ENCODE results near the gene BFSP1.

Gene BFSP1

GRCh38 chr20:17481661-17482060 lies 49.5 kb downstream of the BFSP1 start:
- Histone ChIP-seq H3K27ac (no peak overlapping the region), H3K36me3 (ENCODE audit: control insufficient read depth, insufficient read depth, low read length) (no peaks in the 10 kb centered on the region), H3K4me3 (ENCODE audit: low read depth, low read length) (no peak overlapping the region), H3K4me2 (ENCODE audit: low read length) (no peak overlapping the region), H3K4me1 (no peaks in the 10 kb centered on the region), H3K27me3 (ENCODE audit: control insufficient read depth, insufficient read depth, low read length) (no peaks in the 10 kb centered on the region), H3K79me2 (no peaks in the 10 kb centered on the region), H3K9me3 (ENCODE audit: control insufficient read depth, low read length) (no peaks in the 10 kb centered on the region), H3K9ac (no peak overlapping the region), H2AFZ (no peak overlapping the region)
- no peak for TF ChIP-seq CTCF (IDR thresholded peaks at IDR 0.05)

- Histone ChIP-seq H3K36me3 (ENCODE audit: control insufficient read depth, insufficient read depth, low read length) (no peaks in the 10 kb centered on the region), H3K4me2 (ENCODE audit: low read length) (no peak overlapping the region), H3K4me1 (no peaks in the 10 kb centered on the region), H3K79me2 (no peaks in the 10 kb centered on the region), H3K9me3 (ENCODE audit: control insufficient read depth, low read length) (no peaks in the 10 kb centered on the region), H2AFZ (no peak overlapping the region), H3K27ac (no peak overlapping the region), H3K27me3 (ENCODE audit: control insufficient read depth, insufficient read depth, low read length) (no peaks in the 10 kb centered on the region), H3K4me3 (ENCODE audit: low read depth, low read length) (no peak overlapping the region), H3K9ac (no peak overlapping the region)
- no peak for TF ChIP-seq CTCF (IDR thresholded peaks at IDR 0.05)
Measured at GRCh38 chr20:17480696-17481095, 50.5 kb downstream of the BFSP1 start.

GRCh38 chr20:17479063-17479657 lies 52.0 kb downstream of the BFSP1 start:
- H3K9me3 ChIP-seq (ENCODE audit: control insufficient read depth, low read length): no peaks in the 10 kb centered on the region
- no peaks in the 10 kb centered on the region for H3K27me3 ChIP-seq (ENCODE audit: control insufficient read depth, insufficient read depth, low read length)
- no peak overlapping the region for H3K4me3 ChIP-seq (ENCODE audit: low read depth, low read length)
- no peak overlapping the region for H3K27ac ChIP-seq
- H3K79me2 ChIP-seq: no peaks in the 10 kb centered on the region
- H3K36me3 ChIP-seq (ENCODE audit: control insufficient read depth, insufficient read depth, low read length): no peaks in the 10 kb centered on the region
- no peak for TF ChIP-seq CTCF (IDR thresholded peaks at IDR 0.05)
- H2AFZ ChIP-seq: no peak overlapping the region
- H3K4me2 ChIP-seq (ENCODE audit: low read length): no peak overlapping the region
- no peaks in the 10 kb centered on the region for H3K4me1 ChIP-seq
- H3K9ac ChIP-seq: no peak overlapping the region

- Histone ChIP-seq H3K79me2 (no peaks in the 10 kb centered on the region), H2AFZ (no peak overlapping the region), H3K27me3 (ENCODE audit: control insufficient read depth, insufficient read depth, low read length) (no peaks in the 10 kb centered on the region), H3K9ac (no peak overlapping the region), H3K4me1 (no peaks in the 10 kb centered on the region), H3K4me3 (ENCODE audit: low read depth, low read length) (no peak overlapping the region), H3K36me3 (ENCODE audit: control insufficient read depth, insufficient read depth, low read length) (no peaks in the 10 kb centered on the region), H3K4me2 (ENCODE audit: low read length) (no peak overlapping the region), H3K9me3 (ENCODE audit: control insufficient read depth, low read length) (no peaks in the 10 kb centered on the region), H3K27ac (no peak overlapping the region)
- TF ChIP-seq CTCF (IDR thresholded peaks at IDR 0.05): no peak
Measured at GRCh38 chr20:17473659-17474058, 57.5 kb downstream of the BFSP1 start.

- Histone ChIP-seq H3K36me3 (ENCODE audit: control insufficient read depth, insufficient read depth, low read length) (no peaks in the 10 kb centered on the region), H3K4me1 (no peaks in the 10 kb centered on the region), H3K9me3 (ENCODE audit: control insufficient read depth, low read length) (no peaks in the 10 kb centered on the region), H3K4me2 (ENCODE audit: low read length) (no peak overlapping the region), H3K9ac (no peak overlapping the region), H3K27ac (no peak overlapping the region), H3K27me3 (ENCODE audit: control insufficient read depth, insufficient read depth, low read length) (no peaks in the 10 kb centered on the region), H3K79me2 (no peaks in the 10 kb centered on the region), H2AFZ (no peak overlapping the region), H3K4me3 (ENCODE audit: low read depth, low read length) (no peak overlapping the region)
- TF ChIP-seq CTCF (IDR thresholded peaks at IDR 0.05): no peak
Measured at GRCh38 chr20:17471606-17472187, 59.5 kb downstream of the BFSP1 start.
